GM23338 (cell line): Measurements from ENCODE around the gene PSD4.

ENCODE experiments used
- CREB1 ChIP-seq: fragments of 250-450 bp; sonication (Bioruptor Pico); IDR thresholded peaks from 2 replicates; pipeline ENCODE4 v1.5.0; 2020; ENCODE audit warnings: low read depth, mild to moderate bottlenecking, moderate library complexity
- EZH2 ChIP-seq: fragments of 200-600 bp; sonication (generic); IDR thresholded peaks from one replicate; pipeline ENCODE4 v1.8.0; 2017; ENCODE audit warnings: antibody characterized with exemption, mild to moderate bottlenecking, low read depth; ENCODE audit not compliant: unreplicated experiment
- EZH2phosphoT487 ChIP-seq: fragments of 200-600 bp; sonication (generic); IDR thresholded peaks from one replicate; pipeline ENCODE4 v1.8.1; 2018; ENCODE audit warnings: antibody characterized with exemption; ENCODE audit not compliant: unreplicated experiment
- POLR2AphosphoS5 ChIP-seq: IDR thresholded peaks from 2 replicates; pipeline ENCODE4 v1.6.1; 2016; ENCODE audit warnings: antibody characterized with exemption, low read depth
- REST ChIP-seq: IDR thresholded peaks from one replicate; pipeline ENCODE4 v1.6.1; 2018; ENCODE audit warnings: antibody characterized with exemption; ENCODE audit not compliant: unreplicated experiment
- ZNF114 ChIP-seq: fragments of 250-450 bp; sonication (Bioruptor Pico); IDR thresholded peaks from 2 replicates; pipeline ENCODE4 v1.5.0; 2020; ENCODE audit warnings: mild to moderate bottlenecking, moderate library complexity
- TF ChIP-seq, protein P1 (sequence below), 2 experiments: fragments of 200-600 bp in 1 of 2; sonication (generic) in 1 of 2; conservative IDR thresholded peaks; 2 replicates each; pipeline versions ENCODE4 v1.5.1 to v1.6.1; 2016 to 2017; ENCODE audit warnings: antibody characterized with exemption in 2 of 2, low read depth in 2 of 2, mild to moderate bottlenecking in 2 of 2, moderate library complexity in 1 of 2

- no peak for TF ChIP-seq EZH2
- no peak for TF ChIP-seq EZH2phosphoT487
- TF ChIP-seq, protein P1, sequence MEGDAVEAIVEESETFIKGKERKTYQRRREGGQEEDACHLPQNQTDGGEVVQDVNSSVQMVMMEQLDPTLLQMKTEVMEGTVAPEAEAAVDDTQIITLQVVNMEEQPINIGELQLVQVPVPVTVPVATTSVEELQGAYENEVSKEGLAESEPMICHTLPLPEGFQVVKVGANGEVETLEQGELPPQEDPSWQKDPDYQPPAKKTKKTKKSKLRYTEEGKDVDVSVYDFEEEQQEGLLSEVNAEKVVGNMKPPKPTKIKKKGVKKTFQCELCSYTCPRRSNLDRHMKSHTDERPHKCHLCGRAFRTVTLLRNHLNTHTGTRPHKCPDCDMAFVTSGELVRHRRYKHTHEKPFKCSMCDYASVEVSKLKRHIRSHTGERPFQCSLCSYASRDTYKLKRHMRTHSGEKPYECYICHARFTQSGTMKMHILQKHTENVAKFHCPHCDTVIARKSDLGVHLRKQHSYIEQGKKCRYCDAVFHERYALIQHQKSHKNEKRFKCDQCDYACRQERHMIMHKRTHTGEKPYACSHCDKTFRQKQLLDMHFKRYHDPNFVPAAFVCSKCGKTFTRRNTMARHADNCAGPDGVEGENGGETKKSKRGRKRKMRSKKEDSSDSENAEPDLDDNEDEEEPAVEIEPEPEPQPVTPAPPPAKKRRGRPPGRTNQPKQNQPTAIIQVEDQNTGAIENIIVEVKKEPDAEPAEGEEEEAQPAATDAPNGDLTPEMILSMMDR (conservative IDR thresholded peaks at IDR 0.05; ENCODE audit: low read depth in 2 of 2), result no peak
- TF ChIP-seq POLR2AphosphoS5, result no peak
- TF ChIP-seq REST, result no peak
- TF ChIP-seq ZNF114 (CRISPR knock-in tag), result no peak
- TF ChIP-seq CREB1 (CRISPR knock-in tag), result no peak
These were observed 44.2 kb upstream of the PSD4 start for GRCh38 chr2:113129519-113130078.
